K562 (cell line): ENCODE data around the gene TERT. TPM values are rescaled to one million over a fixed set of nuclear protein-coding genes. Genes with fewer than 3 reads are reported as not detected.

ENCODE experiments used
- ARID2 ChIP-seq: fragments of 450-650 bp; IDR thresholded peaks from 2 replicates; pipeline ENCODE4 v1.6.1; 2017; ENCODE audit warnings: antibody characterized with exemption, mild to moderate bottlenecking
- ARID4B ChIP-seq: sonication (generic); formaldehyde crosslinking; IDR thresholded peaks from 2 replicates; pipeline ENCODE4 v1.8.0; 2022; ENCODE audit warnings: mild to moderate bottlenecking, missing genetic modification reagents
- BACH1 ChIP-seq: fragments of 200-800 bp; sonication (Bioruptor generic); IDR thresholded peaks from 2 replicates; pipeline ENCODE4 v1.6.1; 2016; ENCODE audit warnings: missing genetic modification characterization, missing compliant biosample characterization
- C11orf30 ChIP-seq: fragments of 450-650 bp; IDR thresholded peaks from 2 replicates; pipeline ENCODE4 v1.6.1; 2016; ENCODE audit warnings: low read depth, mild to moderate bottlenecking
- CREM ChIP-seq: IDR thresholded peaks from 2 replicates; pipeline ENCODE4 v1.6.1; 2014; ENCODE audit warnings: antibody characterized with exemption, low read depth
- GABPB1 ChIP-seq: sonication (generic); formaldehyde crosslinking; IDR thresholded peaks from 2 replicates; pipeline ENCODE4 v1.8.0; 2022; ENCODE audit warnings: mild to moderate bottlenecking, missing genetic modification reagents
- GATAD2A ChIP-seq: fragments of 450-650 bp; IDR thresholded peaks from 2 replicates; pipeline ENCODE4 v1.6.1; 2017
- HOXB6 ChIP-seq: fragments of 250-450 bp; sonication (Bioruptor Pico); IDR thresholded peaks from 2 replicates; pipeline ENCODE4 v1.5.1; 2022; ENCODE audit warnings: mild to moderate bottlenecking, borderline replicate concordance
- KAT7 ChIP-seq: sonication (generic); formaldehyde crosslinking; IDR thresholded peaks from 2 replicates; pipeline ENCODE4 v1.8.0; 2022; ENCODE audit warnings: missing genetic modification reagents, mild to moderate bottlenecking, borderline replicate concordance
- MTA3 ChIP-seq: fragments of 450-650 bp; formaldehyde crosslinking; IDR thresholded peaks from 2 replicates; pipeline ENCODE4 v1.6.1; 2017; ENCODE audit warnings: mild to moderate bottlenecking, borderline replicate concordance
- RHOXF2B ChIP-seq: fragments of 250-450 bp; sonication (Bioruptor Pico); conservative IDR thresholded peaks from 2 replicates; pipeline ENCODE4 v1.5.1; 2021
- SIN3A ChIP-seq, 2 experiments: fragments of 150-350 bp in 1 of 2; IDR thresholded peaks; 2 replicates each; pipeline ENCODE4 v1.6.1; 2011 to 2016; ENCODE audit warnings: borderline replicate concordance in 2 of 2, low read depth in 2 of 2, low read length in 2 of 2, mild to moderate bottlenecking in 2 of 2, moderate library complexity in 2 of 2; ENCODE audit not compliant: control insufficient read depth in 1 of 2
- ZBTB40 ChIP-seq, 2 experiments: fragments of 450-650 bp in 1 of 2; sonication (generic) in 1 of 2; formaldehyde crosslinking in 1 of 2; IDR thresholded peaks; 2 replicates each; pipeline versions ENCODE4 v1.7.1 to v1.9.0; 2016 to 2022; ENCODE audit warnings: inconsistent platforms in 1 of 2, mild to moderate bottlenecking in 1 of 2, missing genetic modification reagents in 1 of 2
- polyA plus RNA-seq, 8 experiments: library from polyadenylated mRNA; depleted of rRNA in 4 of 8; stranded (reverse) in 5 of 8; unstranded in 3 of 8; fragments of >200 nt; fragmentation: Nextera tagmentation in 2 of 8; fragmentation: Illumina TruSeq in 1 of 8; extraction: Ambion mirVana in 2 of 8; extraction: Trizol in 1 of 8; gene quantifications; 2 replicates each; pipeline versions ENCODE4 v1.2.1 to v1.2.3, GENCODE V29; 2011 to 2014; ENCODE audit warnings: inconsistent platforms in 1 of 8, missing spikeins in 1 of 8
- total RNA-seq, 7 experiments: library from RNA; depleted of rRNA in 6 of 7; stranded (reverse); fragments of >200 nt in 6 of 7; fragmentation: Illumina TruSeq in 2 of 7; extraction: Trizol in 2 of 7; gene quantifications; 2 replicates each; pipeline versions ENCODE4 v1.2.1 to v1.2.3, GENCODE V29; 2011 to 2021; ENCODE audit warnings: low replicate concordance in 1 of 7

The TERT gene
- total and polyA plus RNA-seq, 9 of the 15 experiments (the other 6 are each of a cell fraction or from before 2014, with no cell fraction given) = 0.08 to 4.5 (median 0.98) TPM; not detected in 1

GRCh38 chr5:1343931-1344901 is 49.3 kb upstream of the TERT start (continued):
- TF ChIP-seq ARID4B (CRISPR knock-in tag) (peak; percentile 73), KAT7 (CRISPR knock-in tag) (peak; percentile 68; the same call in 1 of the 2 replicates), ZBTB40 (IDR thresholded peaks at IDR 0.05) (0 out of 2 replicates have a peak, but pooled peaks have one; percentile 27), ZBTB40 (CRISPR knock-in tag; IDR thresholded peaks at IDR 0.05) (no peak), HOXB6 (CRISPR knock-in tag) (no peak), ARID2 (no peak), GABPB1 (CRISPR knock-in tag) (peak; percentile 39; the same call in 1 of the 2 replicates), BACH1 (tag) (no peak), MTA3 (0 out of 2 replicates have a peak, but pooled peaks have one; percentile 18), SIN3A (IDR thresholded peaks at IDR 0.05; ENCODE audit: borderline replicate concordance in 2 of 2, control insufficient read depth in 1 of 2, low read depth in 2 of 2, low read length in 2 of 2) (peak; percentile 52 to 74; a peak in 2 of 4 replicates), RHOXF2B (no peak), GATAD2A (no peak), CREM (no peak), C11orf30 (no peak)
